Bronchial epithelial cell (primary cell): ENCODE measurements around the gene LOC101059915.

Source experiments
- DNase-seq: peaks from one replicate; pipeline ENCODE4 v3.0.0-alpha.2; 2010; ENCODE audit warnings: low read depth
- FAIRE-seq: peaks from 2 replicates; lab custom pipeline; 2011; peaks lifted over from hg19 to GRCh38; lab: Jason Lieb, UNC
- H3K27me3 ChIP-seq: 2 replicates; pipeline ENCODE4 v1.5.1; 2011; ENCODE audit warnings: low read length; ENCODE audit not compliant: control insufficient read depth, insufficient read depth
- H3K36me3 ChIP-seq: 2 replicates; pipeline ENCODE4 v1.5.1; 2011; ENCODE audit warnings: low read length; ENCODE audit not compliant: control insufficient read depth, insufficient read depth
- H3K4me3 ChIP-seq: 2 replicates; pipeline ENCODE4 v1.5.1; 2011; ENCODE audit warnings: mild to moderate bottlenecking, low read depth, low read length, control low read depth
- CTCF ChIP-seq: IDR thresholded peaks from 2 replicates; pipeline ENCODE4 v1.5.1; 2011; ENCODE audit warnings: mild to moderate bottlenecking, moderate library complexity, low read length, control low read depth, inconsistent platforms; ENCODE audit not compliant: insufficient read depth, severe bottlenecking

LOC101059915 gene

GRCh38 chrX:71664889-71665491, 2.4 kb upstream of the LOC101059915 start:
- FAIRE-seq (no peak), DNase-seq (no peak)
- no peaks in the 10 kb centered on the region for H3K36me3 ChIP-seq
- no peak overlapping the region for H3K4me3 ChIP-seq
- no peak for TF ChIP-seq CTCF
- H3K27me3 ChIP-seq: no peaks in the 10 kb centered on the region

- Histone ChIP-seq H3K27me3 (no peaks in the 10 kb centered on the region), H3K36me3 (no peaks in the 10 kb centered on the region), H3K4me3 (no peak overlapping the region)
- no peak for TF ChIP-seq CTCF
- DNase-seq (no peak), FAIRE-seq (no peak)
These were observed 1.6 kb upstream of the LOC101059915 start for GRCh38 chrX:71665747-71666146.

- FAIRE-seq (no peak), DNase-seq (no peak)
- Histone ChIP-seq H3K27me3 (no peaks in the 10 kb centered on the region), H3K4me3 (no peak overlapping the region), H3K36me3 (no peaks in the 10 kb centered on the region)
- no peak for TF ChIP-seq CTCF
These were observed 814 bp upstream of the LOC101059915 start for GRCh38 chrX:71666240-71667223.

GRCh38 chrX:71668248-71668595, 876 bp downstream of the LOC101059915 start:
- no peak for DNase-seq
- Histone ChIP-seq H3K27me3 (no peaks in the 10 kb centered on the region), H3K36me3 (no peaks in the 10 kb centered on the region), H3K4me3 (no peak overlapping the region)
- FAIRE-seq: no peak
- no peak for TF ChIP-seq CTCF

- Histone ChIP-seq H3K27me3 (no peaks in the 10 kb centered on the region), H3K4me3 (no peak overlapping the region), H3K36me3 (no peaks in the 10 kb centered on the region)
- no peak for TF ChIP-seq CTCF
- FAIRE-seq: no peak
- no peak for DNase-seq
These were observed 2.1 kb downstream of the LOC101059915 start for GRCh38 chrX:71669492-71669891.
